ENCODE results near the gene PTPRM.

DNA sequence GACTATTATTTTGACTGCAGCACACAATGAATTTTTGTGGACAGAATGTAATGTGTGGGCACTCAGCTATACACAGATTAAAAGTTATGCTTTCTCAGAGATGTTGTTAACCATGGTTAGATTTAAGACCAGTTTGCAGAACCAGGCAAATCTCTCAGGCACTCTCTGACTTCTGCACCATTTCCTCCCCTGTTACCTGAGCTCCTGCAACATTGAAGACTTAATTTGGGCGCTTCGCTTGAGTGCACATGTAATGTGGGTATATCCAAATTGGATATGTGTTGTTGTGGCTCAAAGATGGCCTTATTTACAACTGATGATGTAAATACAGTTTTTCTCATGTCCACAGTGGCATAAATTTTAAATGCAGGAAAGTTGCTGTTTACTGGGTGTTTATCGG, 469.4 kb downstream of the PTPRM start:
- TF ChIP-seq ZFP3 (CRISPR knock-in tag; IDR thresholded peaks at IDR 0.05) (no peak), ESRRG (CRISPR knock-in tag; IDR thresholded peaks at IDR 0.05) (no peak), SNAI2 (CRISPR knock-in tag; IDR thresholded peaks at IDR 0.05) (no peak), ZFP30 (CRISPR knock-in tag; IDR thresholded peaks at IDR 0.05) (no peak), RARB (CRISPR knock-in tag; IDR thresholded peaks at IDR 0.05) (no peak), ISL1 (CRISPR knock-in tag; IDR thresholded peaks at IDR 0.05) (no peak), ARNTL (CRISPR knock-in tag; IDR thresholded peaks at IDR 0.05; ENCODE audit: borderline replicate concordance, low read depth) (no peak), ZNF8 (CRISPR knock-in tag; IDR thresholded peaks at IDR 0.05) (no peak), TCF4 (CRISPR knock-in tag; IDR thresholded peaks at IDR 0.05; ENCODE audit: borderline replicate concordance) (no peak), BACH2 (CRISPR knock-in tag; IDR thresholded peaks at IDR 0.05; ENCODE audit: borderline replicate concordance) (no peak)
- TF ChIP-seq, protein P1, sequence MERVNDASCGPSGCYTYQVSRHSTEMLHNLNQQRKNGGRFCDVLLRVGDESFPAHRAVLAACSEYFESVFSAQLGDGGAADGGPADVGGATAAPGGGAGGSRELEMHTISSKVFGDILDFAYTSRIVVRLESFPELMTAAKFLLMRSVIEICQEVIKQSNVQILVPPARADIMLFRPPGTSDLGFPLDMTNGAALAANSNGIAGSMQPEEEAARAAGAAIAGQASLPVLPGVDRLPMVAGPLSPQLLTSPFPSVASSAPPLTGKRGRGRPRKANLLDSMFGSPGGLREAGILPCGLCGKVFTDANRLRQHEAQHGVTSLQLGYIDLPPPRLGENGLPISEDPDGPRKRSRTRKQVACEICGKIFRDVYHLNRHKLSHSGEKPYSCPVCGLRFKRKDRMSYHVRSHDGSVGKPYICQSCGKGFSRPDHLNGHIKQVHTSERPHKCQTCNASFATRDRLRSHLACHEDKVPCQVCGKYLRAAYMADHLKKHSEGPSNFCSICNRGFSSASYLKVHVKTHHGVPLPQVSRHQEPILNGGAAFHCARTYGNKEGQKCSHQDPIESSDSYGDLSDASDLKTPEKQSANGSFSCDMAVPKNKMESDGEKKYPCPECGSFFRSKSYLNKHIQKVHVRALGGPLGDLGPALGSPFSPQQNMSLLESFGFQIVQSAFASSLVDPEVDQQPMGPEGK (CRISPR knock-in tag; IDR thresholded peaks at IDR 0.05; ENCODE audit: borderline replicate concordance): no peak
- TF ChIP-seq, protein P2, sequence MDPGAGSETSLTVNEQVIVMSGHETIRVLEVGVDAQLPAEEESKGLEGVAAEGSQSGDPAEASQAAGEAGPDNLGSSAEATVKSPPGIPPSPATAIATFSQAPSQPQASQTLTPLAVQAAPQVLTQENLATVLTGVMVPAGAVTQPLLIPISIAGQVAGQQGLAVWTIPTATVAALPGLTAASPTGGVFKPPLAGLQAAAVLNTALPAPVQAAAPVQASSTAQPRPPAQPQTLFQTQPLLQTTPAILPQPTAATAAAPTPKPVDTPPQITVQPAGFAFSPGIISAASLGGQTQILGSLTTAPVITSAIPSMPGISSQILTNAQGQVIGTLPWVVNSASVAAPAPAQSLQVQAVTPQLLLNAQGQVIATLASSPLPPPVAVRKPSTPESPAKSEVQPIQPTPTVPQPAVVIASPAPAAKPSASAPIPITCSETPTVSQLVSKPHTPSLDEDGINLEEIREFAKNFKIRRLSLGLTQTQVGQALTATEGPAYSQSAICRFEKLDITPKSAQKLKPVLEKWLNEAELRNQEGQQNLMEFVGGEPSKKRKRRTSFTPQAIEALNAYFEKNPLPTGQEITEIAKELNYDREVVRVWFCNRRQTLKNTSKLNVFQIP (CRISPR knock-in tag; IDR thresholded peaks at IDR 0.05; ENCODE audit: borderline replicate concordance, low read depth): no peak
- TF ChIP-seq, protein P3, sequence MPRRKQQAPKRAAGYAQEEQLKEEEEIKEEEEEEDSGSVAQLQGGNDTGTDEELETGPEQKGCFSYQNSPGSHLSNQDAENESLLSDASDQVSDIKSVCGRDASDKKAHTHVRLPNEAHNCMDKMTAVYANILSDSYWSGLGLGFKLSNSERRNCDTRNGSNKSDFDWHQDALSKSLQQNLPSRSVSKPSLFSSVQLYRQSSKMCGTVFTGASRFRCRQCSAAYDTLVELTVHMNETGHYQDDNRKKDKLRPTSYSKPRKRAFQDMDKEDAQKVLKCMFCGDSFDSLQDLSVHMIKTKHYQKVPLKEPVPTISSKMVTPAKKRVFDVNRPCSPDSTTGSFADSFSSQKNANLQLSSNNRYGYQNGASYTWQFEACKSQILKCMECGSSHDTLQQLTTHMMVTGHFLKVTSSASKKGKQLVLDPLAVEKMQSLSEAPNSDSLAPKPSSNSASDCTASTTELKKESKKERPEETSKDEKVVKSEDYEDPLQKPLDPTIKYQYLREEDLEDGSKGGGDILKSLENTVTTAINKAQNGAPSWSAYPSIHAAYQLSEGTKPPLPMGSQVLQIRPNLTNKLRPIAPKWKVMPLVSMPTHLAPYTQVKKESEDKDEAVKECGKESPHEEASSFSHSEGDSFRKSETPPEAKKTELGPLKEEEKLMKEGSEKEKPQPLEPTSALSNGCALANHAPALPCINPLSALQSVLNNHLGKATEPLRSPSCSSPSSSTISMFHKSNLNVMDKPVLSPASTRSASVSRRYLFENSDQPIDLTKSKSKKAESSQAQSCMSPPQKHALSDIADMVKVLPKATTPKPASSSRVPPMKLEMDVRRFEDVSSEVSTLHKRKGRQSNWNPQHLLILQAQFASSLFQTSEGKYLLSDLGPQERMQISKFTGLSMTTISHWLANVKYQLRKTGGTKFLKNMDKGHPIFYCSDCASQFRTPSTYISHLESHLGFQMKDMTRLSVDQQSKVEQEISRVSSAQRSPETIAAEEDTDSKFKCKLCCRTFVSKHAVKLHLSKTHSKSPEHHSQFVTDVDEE (CRISPR knock-in tag; IDR thresholded peaks at IDR 0.05): no peak

Measured in SK-N-SH treated with all-trans-retinoic acid at 6 μM for 48 hours (cell line).